ENCODE data around the gene STK35.

- no peak for TF ChIP-seq CTCF (IDR thresholded peaks at IDR 0.05; ENCODE audit: poor library complexity, severe bottlenecking)
- no peak for TF ChIP-seq EZH2 (IDR thresholded peaks at IDR 0.05; ENCODE audit: borderline replicate concordance, insufficient read depth, low read length, poor library complexity, severe bottlenecking)
- TF ChIP-seq RAD21 (conservative IDR thresholded peaks at IDR 0.05), result no peak
- TF ChIP-seq SMC3 (conservative IDR thresholded peaks at IDR 0.05; ENCODE audit: poor library complexity), result no peak
- TF ChIP-seq EP300 (conservative IDR thresholded peaks at IDR 0.05; ENCODE audit: poor library complexity, severe bottlenecking), result no peak
- no peak for TF ChIP-seq POLR2AphosphoS5 (IDR thresholded peaks at IDR 0.05)
- TF ChIP-seq TAF1 (IDR thresholded peaks at IDR 0.05; ENCODE audit: low read depth), result no peak
- TF ChIP-seq, protein P1, sequence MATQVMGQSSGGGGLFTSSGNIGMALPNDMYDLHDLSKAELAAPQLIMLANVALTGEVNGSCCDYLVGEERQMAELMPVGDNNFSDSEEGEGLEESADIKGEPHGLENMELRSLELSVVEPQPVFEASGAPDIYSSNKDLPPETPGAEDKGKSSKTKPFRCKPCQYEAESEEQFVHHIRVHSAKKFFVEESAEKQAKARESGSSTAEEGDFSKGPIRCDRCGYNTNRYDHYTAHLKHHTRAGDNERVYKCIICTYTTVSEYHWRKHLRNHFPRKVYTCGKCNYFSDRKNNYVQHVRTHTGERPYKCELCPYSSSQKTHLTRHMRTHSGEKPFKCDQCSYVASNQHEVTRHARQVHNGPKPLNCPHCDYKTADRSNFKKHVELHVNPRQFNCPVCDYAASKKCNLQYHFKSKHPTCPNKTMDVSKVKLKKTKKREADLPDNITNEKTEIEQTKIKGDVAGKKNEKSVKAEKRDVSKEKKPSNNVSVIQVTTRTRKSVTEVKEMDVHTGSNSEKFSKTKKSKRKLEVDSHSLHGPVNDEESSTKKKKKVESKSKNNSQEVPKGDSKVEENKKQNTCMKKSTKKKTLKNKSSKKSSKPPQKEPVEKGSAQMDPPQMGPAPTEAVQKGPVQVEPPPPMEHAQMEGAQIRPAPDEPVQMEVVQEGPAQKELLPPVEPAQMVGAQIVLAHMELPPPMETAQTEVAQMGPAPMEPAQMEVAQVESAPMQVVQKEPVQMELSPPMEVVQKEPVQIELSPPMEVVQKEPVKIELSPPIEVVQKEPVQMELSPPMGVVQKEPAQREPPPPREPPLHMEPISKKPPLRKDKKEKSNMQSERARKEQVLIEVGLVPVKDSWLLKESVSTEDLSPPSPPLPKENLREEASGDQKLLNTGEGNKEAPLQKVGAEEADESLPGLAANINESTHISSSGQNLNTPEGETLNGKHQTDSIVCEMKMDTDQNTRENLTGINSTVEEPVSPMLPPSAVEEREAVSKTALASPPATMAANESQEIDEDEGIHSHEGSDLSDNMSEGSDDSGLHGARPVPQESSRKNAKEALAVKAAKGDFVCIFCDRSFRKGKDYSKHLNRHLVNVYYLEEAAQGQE (IDR thresholded peaks at IDR 0.05; ENCODE audit: borderline replicate concordance), result no peak
- no peak for TF ChIP-seq MXI1 (conservative IDR thresholded peaks at IDR 0.05; ENCODE audit: poor library complexity, severe bottlenecking)
These were observed 78.3 kb downstream of the STK35 start for GRCh38 chr20:2179949-2180348.

All from neural cell (in vitro differentiated cells).